H1 (cell line): ENCODE measurements around the gene EHD4.

ENCODE experiments used
- EP300 ChIP-seq, 2 experiments: IDR thresholded peaks; 1 replicate in 1 of 2; 2 replicates in 1 of 2; pipeline ENCODE4 v1.6.1; 2011 to 2012; ENCODE audit warnings: low read depth in 2 of 2, low read length in 2 of 2, mild to moderate bottlenecking in 2 of 2, borderline replicate concordance in 1 of 2, inconsistent platforms in 1 of 2, moderate library complexity in 1 of 2
- HDAC6 ChIP-seq: IDR thresholded peaks from one replicate; pipeline ENCODE4 v1.7.1; 2012; ENCODE audit warnings: low read depth, mild to moderate bottlenecking, inconsistent platforms, low read length, moderate library complexity
- JUN ChIP-seq: IDR thresholded peaks from 2 replicates; pipeline ENCODE4 v1.6.1; 2011; ENCODE audit warnings: low read depth, mild to moderate bottlenecking, improper control_type of control experiment, low read length
- JUND ChIP-seq: IDR thresholded peaks from 2 replicates; pipeline ENCODE4 v1.6.1; 2011; ENCODE audit warnings: mild to moderate bottlenecking, improper control_type of control experiment, low read length
- MAFK ChIP-seq: IDR thresholded peaks from 2 replicates; pipeline ENCODE4 v1.6.1; 2012; ENCODE audit warnings: low read depth, mild to moderate bottlenecking, improper control_type of control experiment, low read length
- TAF1 ChIP-seq: IDR thresholded peaks from 2 replicates; pipeline ENCODE4 v1.6.1; 2011; ENCODE audit warnings: mild to moderate bottlenecking, low read depth, low read length
- TCF12 ChIP-seq: IDR thresholded peaks from 2 replicates; pipeline ENCODE4 v1.6.1; 2011; ENCODE audit warnings: low read depth, mild to moderate bottlenecking, low read length
- TEAD4 ChIP-seq: IDR thresholded peaks from 2 replicates; pipeline ENCODE4 v1.6.1; 2012; ENCODE audit warnings: low read depth, low read length, inconsistent platforms, mixed read lengths
- TF ChIP-seq, protein P1 (sequence below): IDR thresholded peaks from 2 replicates; pipeline ENCODE4 v1.6.1; 2012; ENCODE audit warnings: inconsistent platforms
- TF ChIP-seq, protein P2 (sequence below), 3 experiments: IDR thresholded peaks; 1 replicate in 2 of 3; 2 replicates in 1 of 3; pipeline versions ENCODE4 v1.5.1 to v1.6.1; 2011; ENCODE audit warnings: low read length in 3 of 3, mild to moderate bottlenecking in 3 of 3, inconsistent platforms in 2 of 3, low read depth in 1 of 3, moderate library complexity in 1 of 3; ENCODE audit not compliant: insufficient read depth in 1 of 3; ENCODE audit errors: control extremely low read depth in 1 of 3

DNA sequence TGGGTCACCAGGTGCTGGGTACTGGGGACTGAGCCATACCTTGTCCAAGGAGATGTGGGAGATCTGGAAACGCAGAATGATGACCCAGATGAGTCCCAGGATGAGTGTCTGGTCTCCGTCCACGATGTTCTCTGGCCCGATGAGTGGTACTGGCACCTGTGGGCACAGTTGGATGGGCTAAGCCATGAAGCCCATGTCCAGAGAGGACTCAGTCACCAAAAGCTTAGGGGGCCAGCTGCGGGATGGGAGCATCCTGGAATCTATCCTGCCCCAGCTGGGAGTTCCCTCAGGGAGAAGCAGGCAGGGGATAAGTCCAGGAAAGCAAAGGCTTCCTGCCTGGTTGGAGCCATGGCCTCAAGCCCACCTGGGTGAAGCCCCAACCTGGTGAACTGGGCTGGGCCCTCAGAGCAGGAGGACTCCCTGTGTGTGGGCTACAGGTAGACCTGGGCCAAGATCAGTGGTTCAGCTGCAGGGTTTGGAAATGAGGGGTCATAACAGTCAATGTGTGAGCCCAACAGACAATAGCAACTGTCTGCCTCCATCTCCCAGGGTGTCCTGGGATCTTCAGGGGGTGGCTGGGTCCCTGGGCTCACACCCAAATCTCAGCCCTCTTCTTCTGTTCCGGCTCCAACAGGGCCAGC lies 82.2 kb downstream of the EHD4 start:
- TF ChIP-seq TEAD4 = no peak
- no peak for TF ChIP-seq TAF1
- TF ChIP-seq, protein P1, sequence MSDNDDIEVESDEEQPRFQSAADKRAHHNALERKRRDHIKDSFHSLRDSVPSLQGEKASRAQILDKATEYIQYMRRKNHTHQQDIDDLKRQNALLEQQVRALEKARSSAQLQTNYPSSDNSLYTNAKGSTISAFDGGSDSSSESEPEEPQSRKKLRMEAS = no peak
- TF ChIP-seq, protein P2, sequence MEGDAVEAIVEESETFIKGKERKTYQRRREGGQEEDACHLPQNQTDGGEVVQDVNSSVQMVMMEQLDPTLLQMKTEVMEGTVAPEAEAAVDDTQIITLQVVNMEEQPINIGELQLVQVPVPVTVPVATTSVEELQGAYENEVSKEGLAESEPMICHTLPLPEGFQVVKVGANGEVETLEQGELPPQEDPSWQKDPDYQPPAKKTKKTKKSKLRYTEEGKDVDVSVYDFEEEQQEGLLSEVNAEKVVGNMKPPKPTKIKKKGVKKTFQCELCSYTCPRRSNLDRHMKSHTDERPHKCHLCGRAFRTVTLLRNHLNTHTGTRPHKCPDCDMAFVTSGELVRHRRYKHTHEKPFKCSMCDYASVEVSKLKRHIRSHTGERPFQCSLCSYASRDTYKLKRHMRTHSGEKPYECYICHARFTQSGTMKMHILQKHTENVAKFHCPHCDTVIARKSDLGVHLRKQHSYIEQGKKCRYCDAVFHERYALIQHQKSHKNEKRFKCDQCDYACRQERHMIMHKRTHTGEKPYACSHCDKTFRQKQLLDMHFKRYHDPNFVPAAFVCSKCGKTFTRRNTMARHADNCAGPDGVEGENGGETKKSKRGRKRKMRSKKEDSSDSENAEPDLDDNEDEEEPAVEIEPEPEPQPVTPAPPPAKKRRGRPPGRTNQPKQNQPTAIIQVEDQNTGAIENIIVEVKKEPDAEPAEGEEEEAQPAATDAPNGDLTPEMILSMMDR (IDR thresholded peaks at IDR 0.05; ENCODE audit: control extremely low read depth in 1 of 3, insufficient read depth in 1 of 3, low read depth in 1 of 3, low read length in 3 of 3) = no peak
- TF ChIP-seq MAFK = no peak
- TF ChIP-seq HDAC6 = no peak
- no peak for TF ChIP-seq JUN
- TF ChIP-seq JUND = no peak
- no peak for TF ChIP-seq TCF12
- no peak for TF ChIP-seq EP300 (IDR thresholded peaks at IDR 0.05; ENCODE audit: borderline replicate concordance in 1 of 2, low read depth in 2 of 2, low read length in 2 of 2)
